Mesendoderm (in vitro differentiated cells): ENCODE data around the gene DAB1.

Experiments
- DNase-seq: peaks from one replicate; pipeline ENCODE4 v3.0.0; 2013
- H2AK5ac ChIP-seq: 2 replicates; pipeline ENCODE4 v1.6.1; 2013; ENCODE audit warnings: low read length, inconsistent platforms
- H2BK120ac ChIP-seq: 2 replicates; pipeline ENCODE4 v1.6.1; 2013; ENCODE audit warnings: low read depth, mild to moderate bottlenecking, low read length, moderate library complexity, mixed read lengths
- H2BK15ac ChIP-seq: replicated peaks from 2 replicates; pipeline ENCODE4 v1.6.1; 2013; ENCODE audit warnings: low read depth, mild to moderate bottlenecking, moderate library complexity
- H2BK5ac ChIP-seq: 2 replicates; pipeline ENCODE4 v1.6.1; 2013; ENCODE audit warnings: low read length, inconsistent platforms
- H3K18ac ChIP-seq: 2 replicates; pipeline ENCODE4 v1.6.1; 2013; ENCODE audit warnings: mild to moderate bottlenecking, low read length, mixed read lengths
- H3K23ac ChIP-seq: one replicate; pipeline ENCODE4 v1.6.1; 2013; ENCODE audit warnings: low read length
- H3K27ac ChIP-seq: 2 replicates; pipeline ENCODE4 v1.5.1; 2013; ENCODE audit warnings: low read depth, mild to moderate bottlenecking, inconsistent platforms, low read length, moderate library complexity
- H3K27me3 ChIP-seq: 2 replicates; pipeline ENCODE4 v1.6.1; 2013; ENCODE audit warnings: low read length, control low read depth, mild to moderate bottlenecking, inconsistent platforms; ENCODE audit not compliant: insufficient read depth, poor library complexity
- H3K36me3 ChIP-seq: 2 replicates; pipeline ENCODE4 v1.6.1; 2013; ENCODE audit warnings: low read length, inconsistent platforms; ENCODE audit not compliant: control insufficient read depth, insufficient read depth
- H3K4ac ChIP-seq: one replicate; pipeline ENCODE4 v1.6.1; 2013; ENCODE audit warnings: low read depth, mild to moderate bottlenecking, low read length, moderate library complexity
- H3K4me1 ChIP-seq: 2 replicates; pipeline ENCODE4 v1.6.1; 2013; ENCODE audit warnings: low read depth, low read length, inconsistent platforms; ENCODE audit not compliant: control insufficient read depth
- H3K4me2 ChIP-seq: 2 replicates; pipeline ENCODE4 v1.6.1; 2013; ENCODE audit warnings: low read length
- H3K4me3 ChIP-seq: 2 replicates; pipeline ENCODE4 v1.5.1; 2013; ENCODE audit warnings: mild to moderate bottlenecking, low read length
- H3K56ac ChIP-seq: one replicate; pipeline ENCODE4 v1.6.1; 2013; ENCODE audit warnings: low read length
- H3K79me1 ChIP-seq: 2 replicates; pipeline ENCODE4 v1.6.1; 2013; ENCODE audit warnings: low read length, inconsistent platforms
- H3K79me2 ChIP-seq: 2 replicates; pipeline ENCODE4 v1.6.1; 2013; ENCODE audit warnings: mild to moderate bottlenecking, low read length; ENCODE audit not compliant: control insufficient read depth, insufficient read depth
- H3K9ac ChIP-seq: 2 replicates; pipeline ENCODE4 v1.6.1; 2013; ENCODE audit warnings: low read length, inconsistent platforms
- H4K5ac ChIP-seq: one replicate; pipeline ENCODE4 v1.6.1; 2013; ENCODE audit warnings: low read length
- H4K8ac ChIP-seq: one replicate; pipeline ENCODE4 v1.6.1; 2013; ENCODE audit warnings: low read depth, mild to moderate bottlenecking, control low read depth, low read length, moderate library complexity
- WGBS: extraction: QIAGEN DNeasy Blood & Tissue Kit; methylation state at CpG from one replicate; pipeline ENCODE4 v1.1.7; 2013; ENCODE audit warnings: low lambda C conversion rate, missing lambda C conversion rate; ENCODE audit not compliant: insufficient coverage; ENCODE audit errors: extremely low coverage; 5-methylcytosine and 5-hydroxymethylcytosine counted together

The DAB1 gene

DNA sequence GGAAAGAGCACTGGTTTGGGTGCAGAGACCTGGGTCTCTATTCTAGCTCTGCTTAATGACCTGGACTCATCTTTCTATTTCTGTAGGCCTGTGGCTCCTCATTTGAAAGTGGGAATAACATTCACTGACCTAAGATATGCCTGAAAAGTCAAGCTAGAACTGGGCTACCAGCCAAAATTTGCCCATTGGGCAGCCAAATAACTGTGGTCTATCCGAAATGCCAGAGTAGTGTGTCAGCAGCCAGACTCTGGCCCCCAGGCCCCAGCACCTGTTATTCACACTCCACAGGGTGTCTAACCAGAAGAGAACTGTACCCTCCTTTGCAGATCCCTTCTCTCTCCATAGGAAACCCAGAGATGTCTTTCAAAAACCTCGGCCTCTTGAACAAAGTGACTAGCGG is 12.6 kb downstream of the DAB1 start:
- Histone ChIP-seq H3K4ac (no peak overlapping the region), H3K23ac (no peak overlapping the region), H3K4me2 (no peak overlapping the region), H3K4me1 (peaks cover 23% of the 10 kb centered on the region), H4K5ac (no peak overlapping the region), H3K4me3 (no peak overlapping the region), H3K79me1 (peaks cover 16% of the 10 kb centered on the region), H3K18ac (no peak overlapping the region), H2BK120ac (no peak overlapping the region), H3K36me3 (no peaks in the 10 kb centered on the region), H2BK15ac (no peak overlapping the region), H3K56ac (no peak overlapping the region), H3K27me3 (no peaks in the 10 kb centered on the region), H3K79me2 (peaks cover 52% of the 10 kb centered on the region), H2AK5ac (no peak overlapping the region), H4K8ac (no peak overlapping the region), H3K9ac (no peak overlapping the region), H2BK5ac (no peak overlapping the region), H3K27ac (no peak overlapping the region)
- no CpG with 5 or more reads among the region's 3 CpGs for WGBS
- peak; percentile 72 for DNase-seq

DNA sequence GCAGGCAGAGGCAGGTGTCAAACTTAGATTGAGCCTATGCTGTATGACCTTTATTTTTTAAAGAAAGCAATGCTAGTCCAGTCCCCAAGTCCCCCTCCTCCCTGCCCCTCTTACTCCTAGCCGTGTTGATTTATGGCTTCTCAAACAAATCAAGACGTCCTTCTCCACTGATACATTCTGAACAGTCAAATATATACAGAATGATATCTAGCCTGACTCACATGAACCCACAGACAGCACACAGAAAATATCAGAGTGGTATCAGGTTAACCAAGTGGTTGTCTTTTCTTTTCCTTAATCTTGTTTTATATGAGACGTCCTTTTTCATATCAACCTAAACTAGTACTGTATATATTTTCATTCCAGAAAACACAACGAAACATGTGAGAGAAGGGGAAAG is 13.4 kb downstream of the DAB1 start:
- Histone ChIP-seq H3K4ac (no peak overlapping the region), H4K5ac (no peak overlapping the region), H3K4me2 (no peak overlapping the region), H2BK120ac (peak overlapping the region; percentile 31), H3K23ac (no peak overlapping the region), H3K79me2 (peaks cover 55% of the 10 kb centered on the region), H3K56ac (peak overlapping the region; percentile 10), H3K9ac (no peak overlapping the region), H2BK15ac (peak overlapping the region; percentile 75), H3K27me3 (no peaks in the 10 kb centered on the region), H3K4me1 (peaks cover 23% of the 10 kb centered on the region), H3K4me3 (no peak overlapping the region), H3K27ac (no peak overlapping the region), H2AK5ac (peak overlapping the region; percentile 57), H3K36me3 (no peaks in the 10 kb centered on the region), H3K18ac (peak overlapping the region; percentile 56), H2BK5ac (no peak overlapping the region), H3K79me1 (peaks cover 17% of the 10 kb centered on the region), H4K8ac (no peak overlapping the region)
- WGBS, result no CpG with 5 or more reads among the region's 4 CpGs
- no peak for DNase-seq

DNA sequence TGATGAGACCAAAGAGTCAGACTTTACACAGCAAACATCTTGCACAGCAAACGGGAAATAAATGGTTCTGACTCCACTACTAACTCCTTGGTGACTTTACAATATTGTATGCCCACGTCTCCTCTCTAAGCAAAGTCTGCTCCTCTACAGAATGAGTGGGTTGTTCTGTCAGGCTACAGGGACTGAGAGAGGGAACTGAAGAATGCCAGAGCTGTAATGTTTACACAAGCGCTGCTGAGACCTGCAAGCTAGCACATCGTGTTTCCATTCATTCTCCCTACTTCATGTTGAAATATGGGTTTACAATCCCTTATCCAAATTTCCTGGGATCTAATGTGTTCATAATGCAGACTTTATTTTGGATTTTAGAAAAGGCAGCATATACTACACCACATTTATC is 15.9 kb downstream of the DAB1 start:
- peaks cover 28% of the 10 kb centered on the region for H3K4me1 ChIP-seq
- peaks cover 64% of the 10 kb centered on the region for H3K79me2 ChIP-seq
- peaks cover 20% of the 10 kb centered on the region for H3K79me1 ChIP-seq
- no peak overlapping the region for H4K8ac ChIP-seq
- H3K27ac ChIP-seq, result no peak overlapping the region
- H2BK5ac ChIP-seq, result no peak overlapping the region
- DNase-seq, result no peak
- H3K4ac ChIP-seq, result no peak overlapping the region
- WGBS, result no CpG with 5 or more reads among the region's 4 CpGs
- H3K4me3 ChIP-seq, result no peak overlapping the region
- no peak overlapping the region for H2AK5ac ChIP-seq
- H3K23ac ChIP-seq, result no peak overlapping the region
- no peak overlapping the region for H4K5ac ChIP-seq
- no peak overlapping the region for H3K18ac ChIP-seq
- no peak overlapping the region for H3K4me2 ChIP-seq
- no peak overlapping the region for H2BK120ac ChIP-seq
- no peak overlapping the region for H3K9ac ChIP-seq
- no peaks in the 10 kb centered on the region for H3K27me3 ChIP-seq
- H3K56ac ChIP-seq, result peak overlapping the region; percentile 56
- H2BK15ac ChIP-seq, result no peak overlapping the region
- no peaks in the 10 kb centered on the region for H3K36me3 ChIP-seq

DNA sequence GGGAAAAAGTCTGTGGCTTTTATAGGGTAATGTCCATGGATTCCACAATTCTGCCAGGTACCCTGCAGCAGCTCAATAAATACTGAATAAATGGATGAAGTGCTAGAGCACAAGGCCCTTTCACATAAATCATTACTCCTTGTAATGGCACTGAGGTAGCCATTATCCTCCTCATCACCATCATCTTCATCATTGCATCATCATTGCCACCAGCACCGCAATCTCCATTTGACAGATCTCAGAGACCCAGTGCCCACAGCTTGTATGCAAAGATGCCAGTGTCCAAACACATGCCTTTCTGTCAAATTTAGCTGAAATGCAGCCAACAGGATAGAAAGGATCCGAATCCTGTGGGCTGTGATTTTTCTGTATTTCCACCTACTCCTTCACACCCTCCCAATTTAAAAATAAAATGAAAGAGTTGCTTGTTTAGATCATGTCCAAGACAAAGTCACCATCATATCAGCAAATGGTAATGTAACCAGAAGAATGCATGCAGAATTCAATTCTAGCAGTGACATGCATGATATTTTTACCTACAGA is 17.4 kb downstream of the DAB1 start:
- peak overlapping the region; percentile 17 for H3K56ac ChIP-seq
- no peak overlapping the region for H3K4me3 ChIP-seq

DNA sequence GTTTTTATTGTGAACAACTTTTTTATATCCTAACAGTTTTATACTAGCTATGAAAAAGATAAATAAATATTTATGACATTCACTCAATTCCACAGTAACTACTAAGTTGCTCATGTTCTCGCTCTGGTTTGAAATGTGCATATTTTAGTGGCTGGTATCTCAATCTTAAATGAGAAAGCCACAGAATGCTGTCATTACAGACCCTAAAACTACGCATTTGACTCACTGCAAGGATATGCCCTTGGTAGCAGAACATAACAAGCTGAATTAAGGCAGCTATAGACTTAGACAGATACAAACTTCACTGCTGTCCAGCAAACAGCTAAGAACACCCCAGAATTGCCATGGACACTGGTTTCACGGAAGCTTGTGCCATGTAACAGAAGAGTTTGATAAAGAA is 19.0 kb downstream of the DAB1 start:
- Histone ChIP-seq H4K8ac (no peak overlapping the region), H3K79me1 (peaks cover 29% of the 10 kb centered on the region), H2AK5ac (peak overlapping the region; percentile 46), H4K5ac (no peak overlapping the region), H3K27me3 (no peaks in the 10 kb centered on the region), H3K56ac (no peak overlapping the region), H3K23ac (no peak overlapping the region), H3K4me2 (no peak overlapping the region), H3K9ac (peak overlapping the region; percentile 20), H3K36me3 (no peaks in the 10 kb centered on the region), H3K79me2 (peaks cover 57% of the 10 kb centered on the region), H3K4ac (no peak overlapping the region), H3K27ac (no peak overlapping the region), H2BK120ac (no peak overlapping the region), H3K4me1 (peaks cover 21% of the 10 kb centered on the region), H3K4me3 (no peak overlapping the region), H3K18ac (peak overlapping the region; percentile 56), H2BK15ac (no peak overlapping the region), H2BK5ac (no peak overlapping the region)
- DNase-seq, result no peak
- no CpG with 5 or more reads among the region's 3 CpGs for WGBS

More for the DNA sequence above, 17.4 kb downstream of the DAB1 start:
- Histone ChIP-seq H2BK120ac (no peak overlapping the region), H4K5ac (peak overlapping the region; percentile 62), H3K4me1 (peaks cover 27% of the 10 kb centered on the region), H3K79me2 (peaks cover 56% of the 10 kb centered on the region), H3K18ac (peak overlapping the region; percentile 68), H3K4ac (no peak overlapping the region), H3K9ac (no peak overlapping the region), H4K8ac (no peak overlapping the region), H3K36me3 (no peaks in the 10 kb centered on the region), H2BK15ac (no peak overlapping the region), H2AK5ac (peak overlapping the region; percentile 46), H3K27ac (no peak overlapping the region), H3K4me2 (no peak overlapping the region), H2BK5ac (no peak overlapping the region), H3K79me1 (peaks cover 22% of the 10 kb centered on the region), H3K23ac (no peak overlapping the region), H3K27me3 (no peaks in the 10 kb centered on the region)
- no peak for DNase-seq
- WGBS, result no CpG with 5 or more reads among the region's 2 CpGs

DNA sequence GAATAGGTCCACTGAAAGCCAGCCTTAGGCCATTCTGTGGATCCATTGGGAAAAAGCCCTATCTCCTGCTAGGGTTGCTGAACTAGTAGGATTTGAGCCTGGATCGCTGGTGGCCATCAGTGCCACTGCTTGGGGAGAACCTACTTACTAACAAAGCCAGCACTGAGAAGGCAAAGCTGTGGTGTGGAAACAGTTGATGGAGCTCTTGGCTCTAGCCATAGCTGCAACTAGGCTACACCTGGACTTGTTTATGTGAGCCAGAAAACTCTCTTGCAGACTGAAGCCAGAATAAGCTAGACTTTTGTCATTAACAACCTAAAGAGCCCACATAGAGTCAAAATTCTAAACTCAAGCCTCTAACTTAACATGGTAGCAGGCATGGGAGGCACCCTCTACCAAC is 20.7 kb downstream of the DAB1 start:
- Histone ChIP-seq H3K27me3 (no peaks in the 10 kb centered on the region), H2BK5ac (peak overlapping the region; percentile 51), H3K4me3 (no peak overlapping the region), H3K79me2 (peaks cover 55% of the 10 kb centered on the region), H3K56ac (peak overlapping the region; percentile 9), H4K8ac (no peak overlapping the region), H2BK15ac (no peak overlapping the region), H3K9ac (no peak overlapping the region), H3K4me1 (peaks cover 14% of the 10 kb centered on the region), H3K27ac (no peak overlapping the region), H3K23ac (no peak overlapping the region), H2BK120ac (no peak overlapping the region), H2AK5ac (peak overlapping the region; percentile 41), H3K4ac (peak overlapping the region; percentile 60), H3K79me1 (peaks cover 33% of the 10 kb centered on the region), H3K4me2 (no peak overlapping the region), H3K36me3 (no peaks in the 10 kb centered on the region), H4K5ac (no peak overlapping the region), H3K18ac (peak overlapping the region; percentile 5)
- no CpG with 5 or more reads among the region's 1 CpG for WGBS
- DNase-seq, result no peak
